HTR-8/SVneo (cell line): ENCODE results near the gene TTLL6.
"Not testable (repeated sequence)": the region's sequence is repeated elsewhere in the genome, so short reads cannot be mapped to it uniquely, and the experiment has no call there.

ENCODE experiments used
- DNase-seq: peaks from one replicate; pipeline ENCODE4 v3.0.0; 2011; ENCODE audit warnings: low spot score, mixed read lengths; ENCODE audit not compliant: insufficient read length
- FAIRE-seq: peaks from 2 replicates; lab custom pipeline; 2011; peaks lifted over from hg19 to GRCh38; lab: Jason Lieb, UNC

TTLL6 gene

GRCh38 chr17:48818361-48818841 is 1.4 kb upstream of the TTLL6 start:
- no peak for DNase-seq
- FAIRE-seq: no peak

GRCh38 chr17:48816438-48816773 is 623 bp downstream of the TTLL6 start:
- FAIRE-seq: peak; percentile 20
- DNase-seq: no peak

GRCh38 chr17:48815311-48815710 is 1.7 kb downstream of the TTLL6 start:
- no peak for DNase-seq
- no peak for FAIRE-seq

DNA sequence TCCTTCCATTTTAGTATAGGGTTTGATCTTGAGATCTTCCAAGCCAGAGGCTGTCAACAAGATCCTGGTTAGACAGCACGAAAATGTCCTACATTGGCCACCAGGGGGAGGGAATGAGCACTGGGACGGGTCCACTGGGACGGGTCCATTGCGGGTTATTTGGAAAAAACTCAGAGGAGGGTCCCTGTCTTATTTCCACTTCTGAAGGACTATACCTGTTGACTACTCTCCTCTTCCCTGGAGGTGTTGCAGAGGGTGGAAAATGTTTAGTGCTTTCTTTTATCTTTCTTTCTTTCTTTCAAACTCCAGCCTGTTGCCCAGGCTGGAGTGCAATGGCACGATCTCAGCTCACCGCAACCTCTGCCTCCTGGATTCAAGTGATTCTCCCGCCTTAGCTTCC is 2.5 kb downstream of the TTLL6 start:
- DNase-seq (peak; percentile 89), FAIRE-seq (peak; percentile 40)

GRCh38 chr17:48812001-48812400 is 5.0 kb downstream of the TTLL6 start:
- DNase-seq: no peak
- FAIRE-seq: no peak

DNA sequence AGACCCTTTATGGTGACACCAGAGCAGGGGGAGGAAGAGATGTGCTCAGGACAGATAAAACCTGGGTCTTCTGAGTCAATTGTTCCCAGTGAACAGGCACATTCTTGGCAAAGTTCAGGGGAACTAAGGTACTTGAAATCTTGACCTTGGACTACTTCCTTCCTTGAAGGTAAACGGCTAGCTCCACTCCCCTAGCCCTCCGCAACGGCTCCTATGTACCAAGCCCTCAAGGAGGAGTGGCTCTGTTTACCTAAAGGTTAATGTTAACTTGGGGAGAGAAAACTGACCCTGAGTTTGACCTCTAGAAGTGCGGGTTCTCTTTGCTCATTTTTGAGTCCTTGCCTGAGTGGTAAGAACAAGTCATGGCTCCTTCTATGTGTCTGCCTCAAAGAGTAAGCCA is 7.8 kb downstream of the TTLL6 start:
- DNase-seq: no peak
- no peak for FAIRE-seq

GRCh38 chr17:48804936-48805411 is 12.1 kb downstream of the TTLL6 start:
- DNase-seq: peak; percentile 94
- FAIRE-seq: peak; percentile 46

- FAIRE-seq: peak; percentile 85
- DNase-seq: no peak
Observed at GRCh38 chr17:48800626-48801217, 16.3 kb downstream of the TTLL6 start.

- no peak for DNase-seq
Observed at GRCh38 chr17:48799069-48799723, 17.8 kb downstream of the TTLL6 start.

GRCh38 chr17:48796163-48796522 is 20.9 kb downstream of the TTLL6 start:
- DNase-seq: not testable (repeated sequence)

More at GRCh38 chr17:48799069-48799723, 17.8 kb downstream of the TTLL6 start:
- FAIRE-seq: no peak

DNA sequence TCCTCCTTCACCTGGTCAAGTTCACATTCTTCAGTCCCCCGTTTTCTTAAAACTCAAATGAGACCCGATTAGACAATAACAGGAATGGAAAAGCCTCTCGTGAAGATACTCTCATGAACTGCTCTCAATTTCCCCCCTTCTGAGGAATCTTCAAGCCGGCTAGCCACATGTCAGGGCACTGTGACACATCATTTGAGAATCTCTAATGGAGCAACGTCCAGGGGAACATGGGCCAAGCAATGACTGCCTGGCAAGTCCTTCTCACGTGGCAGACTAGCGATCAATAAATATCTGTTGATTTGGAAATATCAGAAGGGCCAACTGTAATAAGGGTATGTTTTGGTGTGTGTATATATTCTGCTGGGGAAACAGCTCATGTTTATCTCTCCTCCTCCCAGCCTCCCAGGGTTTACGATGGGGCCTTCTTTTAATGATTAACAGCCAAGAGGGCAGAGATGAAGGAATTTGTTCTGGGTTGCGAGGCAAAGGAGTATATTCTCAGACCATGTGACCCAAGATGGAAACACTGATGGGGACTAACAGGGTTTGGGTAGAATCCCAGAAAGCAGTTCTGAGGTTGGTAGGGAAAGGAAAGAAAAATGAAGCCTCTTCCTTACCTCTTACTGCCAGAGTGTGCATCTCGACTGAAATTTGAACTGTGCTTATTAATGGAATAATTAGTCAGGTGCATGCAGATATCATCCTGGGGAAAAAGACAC is 21.4 kb downstream of the TTLL6 start:
- peak; percentile 71 for DNase-seq
- FAIRE-seq: peak; percentile 70

More at GRCh38 chr17:48796163-48796522, 20.9 kb downstream of the TTLL6 start:
- not testable (repeated sequence) for FAIRE-seq

DNA sequence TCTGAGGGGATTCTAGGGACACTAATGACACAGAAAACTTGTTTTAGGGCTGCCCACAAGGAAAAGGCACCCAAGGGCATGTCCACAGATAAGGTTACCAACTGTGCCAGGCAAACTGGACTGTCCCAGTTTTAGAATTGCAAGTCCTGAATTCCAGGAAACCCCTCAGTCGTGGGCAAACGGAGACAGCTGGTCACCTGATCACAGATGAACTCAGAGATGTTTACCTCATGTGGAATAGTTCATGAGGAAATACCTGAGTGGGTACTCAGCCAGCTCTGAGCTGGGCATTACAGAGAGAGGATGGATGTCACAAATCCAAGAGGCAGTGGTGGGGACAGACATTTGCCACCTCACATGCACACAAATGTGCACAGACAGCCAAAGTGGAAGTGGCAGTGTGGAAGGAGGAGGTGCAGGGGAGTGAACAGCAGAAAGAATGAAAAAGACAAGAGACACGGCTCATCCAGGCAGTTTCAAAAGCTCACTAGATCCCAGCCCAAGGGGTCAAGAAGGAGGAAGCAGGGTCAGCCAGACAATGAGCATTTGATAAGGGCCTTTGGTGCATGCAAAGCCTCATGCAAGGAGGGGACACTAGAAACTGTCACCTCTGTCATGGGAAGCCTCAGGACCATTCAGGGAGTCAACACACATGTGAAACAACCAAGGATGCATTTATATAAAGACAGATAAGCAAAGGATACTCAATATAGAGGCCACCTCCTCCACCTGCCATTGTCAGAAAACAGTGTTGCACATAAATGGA is 24.8 kb downstream of the TTLL6 start:
- peak; percentile 86 for FAIRE-seq
- DNase-seq: no peak

GRCh38 chr17:48791128-48792032 is 25.6 kb downstream of the TTLL6 start:
- DNase-seq (peak; percentile 93), FAIRE-seq (peak; percentile 94)

GRCh38 chr17:48790607-48791127 is 26.4 kb downstream of the TTLL6 start:
- DNase-seq (no peak), FAIRE-seq (peak; percentile 16)

DNA sequence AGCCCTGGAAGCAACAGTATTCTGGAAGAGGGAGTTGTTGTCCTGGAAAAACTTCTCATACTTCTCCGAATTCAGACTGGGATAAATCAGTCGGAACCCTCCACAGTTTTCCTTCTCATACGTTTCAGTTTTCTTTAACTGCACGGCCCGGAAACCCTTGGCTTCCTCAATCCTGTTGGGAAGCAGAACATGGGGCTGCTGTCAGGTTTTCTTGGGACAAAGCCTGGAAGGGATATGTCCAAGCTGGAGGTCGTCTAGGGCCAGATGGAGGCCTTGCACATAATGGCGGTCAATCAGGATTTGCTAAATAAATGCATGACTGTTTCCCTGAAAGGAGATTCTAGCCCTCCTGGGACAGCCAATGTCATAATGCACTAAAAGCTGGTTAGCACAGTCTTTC is 29.2 kb downstream of the TTLL6 start:
- DNase-seq: no peak
- no peak for FAIRE-seq

GRCh38 chr17:48779421-48779820 is 37.6 kb downstream of the TTLL6 start:
- DNase-seq: no peak
- peak; percentile 65 for FAIRE-seq

GRCh38 chr17:48776602-48777001 is 40.4 kb downstream of the TTLL6 start:
- FAIRE-seq: no peak
- no peak for DNase-seq

GRCh38 chr17:48773245-48773644 is 43.8 kb downstream of the TTLL6 start:
- no peak for DNase-seq
- no peak for FAIRE-seq

GRCh38 chr17:48770954-48771353 is 46.1 kb downstream of the TTLL6 start:
- no peak for DNase-seq
- no peak for FAIRE-seq
